ENCODE results near the gene ZNF41. TPM values are rescaled to one million over a fixed set of nuclear protein-coding genes. Genes with fewer than 3 reads are reported as not detected.

ZNF41 gene
- total RNA-seq, 1 donor from 2014 or later = 7.0 TPM

DNA sequence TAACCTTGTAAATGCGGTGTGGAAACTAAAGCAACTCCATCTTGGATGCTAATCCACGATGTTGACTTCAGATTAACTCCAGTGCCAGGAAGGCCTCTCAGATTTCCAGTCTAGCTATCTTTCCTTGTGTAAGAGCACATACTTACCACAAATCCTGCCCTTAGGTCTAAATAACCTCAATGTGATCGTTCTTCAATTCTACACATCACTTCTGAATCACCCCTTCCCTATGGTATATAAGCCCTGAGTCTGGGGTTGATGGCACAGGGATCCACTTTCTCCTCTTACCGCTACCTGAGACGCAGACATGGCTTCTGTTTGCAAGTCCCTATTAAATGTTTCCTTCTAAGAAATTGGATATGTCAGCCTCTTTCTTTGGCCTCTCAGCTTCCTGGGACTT, 17.5 kb upstream of the ZNF41 start:
- Histone ChIP-seq H3K4me1 (ENCODE audit: insufficient read depth, low read length) (peaks cover 5% of the 10 kb centered on the region), H3K4me2 (ENCODE audit: low read length) (no peak overlapping the region), H3K36me3 (ENCODE audit: insufficient read depth, low read length) (no peaks in the 10 kb centered on the region), H3K27me3 (ENCODE audit: insufficient read depth, low read length) (no peaks in the 10 kb centered on the region), H2AFZ (ENCODE audit: low read depth, low read length) (no peak overlapping the region), H3K9ac (ENCODE audit: low read length) (no peak overlapping the region), H3K9me3 (ENCODE audit: insufficient read depth, low read depth, low read length) (no peaks in the 10 kb centered on the region), H4K20me1 (ENCODE audit: insufficient read depth, low read length) (no peaks in the 10 kb centered on the region), H3K79me2 (ENCODE audit: insufficient read depth, low read length) (no peaks in the 10 kb centered on the region), H3K27ac (ENCODE audit: low read depth, low read length) (no peak overlapping the region), H3K4me3 (ENCODE audit: insufficient read depth, low read depth, low read length) (no peak overlapping the region)
- Mint-ChIP-seq H3K27ac (ENCODE audit: unreplicated experiment) (no peak overlapping the region), H3K27me3 (ENCODE audit: low read depth, unreplicated experiment) (no peaks in the 10 kb centered on the region), H3K9me3 (ENCODE audit: unreplicated experiment) (no peaks in the 10 kb centered on the region), H3K4me1 (ENCODE audit: low read depth, unreplicated experiment) (peaks cover 15% of the 10 kb centered on the region), H3K36me3 (ENCODE audit: low read depth, unreplicated experiment) (no peaks in the 10 kb centered on the region), H3K4me3 (ENCODE audit: unreplicated experiment) (no peak overlapping the region)
- FAIRE-seq (peak; percentile 96), DNase-seq (ENCODE audit: low read depth) (no peak)
- no peak for TF ChIP-seq EZH2 (IDR thresholded peaks at IDR 0.05; ENCODE audit: insufficient read depth, low read length)
- TF ChIP-seq, protein P1, sequence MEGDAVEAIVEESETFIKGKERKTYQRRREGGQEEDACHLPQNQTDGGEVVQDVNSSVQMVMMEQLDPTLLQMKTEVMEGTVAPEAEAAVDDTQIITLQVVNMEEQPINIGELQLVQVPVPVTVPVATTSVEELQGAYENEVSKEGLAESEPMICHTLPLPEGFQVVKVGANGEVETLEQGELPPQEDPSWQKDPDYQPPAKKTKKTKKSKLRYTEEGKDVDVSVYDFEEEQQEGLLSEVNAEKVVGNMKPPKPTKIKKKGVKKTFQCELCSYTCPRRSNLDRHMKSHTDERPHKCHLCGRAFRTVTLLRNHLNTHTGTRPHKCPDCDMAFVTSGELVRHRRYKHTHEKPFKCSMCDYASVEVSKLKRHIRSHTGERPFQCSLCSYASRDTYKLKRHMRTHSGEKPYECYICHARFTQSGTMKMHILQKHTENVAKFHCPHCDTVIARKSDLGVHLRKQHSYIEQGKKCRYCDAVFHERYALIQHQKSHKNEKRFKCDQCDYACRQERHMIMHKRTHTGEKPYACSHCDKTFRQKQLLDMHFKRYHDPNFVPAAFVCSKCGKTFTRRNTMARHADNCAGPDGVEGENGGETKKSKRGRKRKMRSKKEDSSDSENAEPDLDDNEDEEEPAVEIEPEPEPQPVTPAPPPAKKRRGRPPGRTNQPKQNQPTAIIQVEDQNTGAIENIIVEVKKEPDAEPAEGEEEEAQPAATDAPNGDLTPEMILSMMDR (IDR thresholded peaks at IDR 0.05; ENCODE audit: insufficient read depth, low read depth, low read length) = no peak

DNA sequence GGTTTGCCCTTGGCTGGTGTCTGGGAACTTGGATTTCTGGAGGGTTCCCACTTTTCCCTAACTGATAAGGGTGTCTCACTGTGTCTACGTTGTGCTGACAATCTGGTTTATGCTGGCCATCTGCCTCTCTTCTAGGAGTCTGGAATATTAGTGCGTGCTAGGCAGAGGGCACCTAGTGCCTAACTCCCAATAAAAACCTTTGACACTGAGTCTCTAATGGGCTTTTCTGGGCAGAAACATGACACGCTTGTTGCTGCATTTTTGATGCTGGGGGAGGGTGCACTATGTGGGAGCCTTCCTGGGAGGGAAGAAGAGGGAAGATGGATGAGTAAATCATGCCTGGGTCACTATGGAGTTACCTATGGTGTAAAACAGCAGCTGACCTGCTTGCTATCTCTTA, 16.3 kb upstream of the ZNF41 start:
- Histone ChIP-seq H3K36me3 (ENCODE audit: insufficient read depth, low read length) (no peaks in the 10 kb centered on the region), H3K79me2 (ENCODE audit: insufficient read depth, low read length) (no peaks in the 10 kb centered on the region), H3K9me3 (ENCODE audit: insufficient read depth, low read depth, low read length) (no peaks in the 10 kb centered on the region), H3K4me2 (ENCODE audit: low read length) (no peak overlapping the region), H4K20me1 (ENCODE audit: insufficient read depth, low read length) (no peaks in the 10 kb centered on the region), H3K4me3 (ENCODE audit: insufficient read depth, low read depth, low read length) (no peak overlapping the region), H3K9ac (ENCODE audit: low read length) (no peak overlapping the region), H3K27ac (ENCODE audit: low read depth, low read length) (no peak overlapping the region), H3K4me1 (ENCODE audit: insufficient read depth, low read length) (peaks cover 5% of the 10 kb centered on the region), H3K27me3 (ENCODE audit: insufficient read depth, low read length) (no peaks in the 10 kb centered on the region), H2AFZ (ENCODE audit: low read depth, low read length) (no peak overlapping the region)
- no peak for FAIRE-seq
- Mint-ChIP-seq H3K27ac (ENCODE audit: unreplicated experiment) (no peak overlapping the region), H3K36me3 (ENCODE audit: low read depth, unreplicated experiment) (no peaks in the 10 kb centered on the region), H3K4me3 (ENCODE audit: unreplicated experiment) (no peak overlapping the region), H3K27me3 (ENCODE audit: low read depth, unreplicated experiment) (no peaks in the 10 kb centered on the region), H3K4me1 (ENCODE audit: low read depth, unreplicated experiment) (peaks cover 15% of the 10 kb centered on the region), H3K9me3 (ENCODE audit: unreplicated experiment) (no peaks in the 10 kb centered on the region)
- DNase-seq (ENCODE audit: low read depth) = no peak
- TF ChIP-seq EZH2 (IDR thresholded peaks at IDR 0.05; ENCODE audit: insufficient read depth, low read length) = no peak
- TF ChIP-seq, protein P1 (IDR thresholded peaks at IDR 0.05; ENCODE audit: insufficient read depth, low read depth, low read length) = no peak

DNA sequence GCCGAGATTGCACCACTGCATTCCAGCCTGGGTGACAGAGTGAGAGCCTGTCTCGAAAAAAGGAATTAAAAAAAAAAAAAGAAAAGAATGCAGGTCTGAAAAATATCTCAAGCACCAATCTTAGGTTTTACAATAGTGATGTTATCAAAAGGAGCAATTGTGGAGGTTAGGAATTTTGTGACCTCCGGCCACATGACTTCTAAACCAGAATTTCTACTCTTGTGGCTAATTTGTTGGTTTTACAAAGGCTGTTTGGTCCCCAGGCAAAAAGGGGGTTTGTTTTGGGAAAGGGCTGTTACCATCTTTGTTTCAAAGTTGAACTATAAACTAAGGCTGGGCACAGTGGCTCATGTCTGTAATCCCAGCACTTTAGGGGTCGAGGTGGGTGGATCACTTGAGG, 15.4 kb upstream of the ZNF41 start:
- no peaks in the 10 kb centered on the region for H3K27me3 ChIP-seq (ENCODE audit: insufficient read depth, low read length)
- Mint-ChIP-seq H3K9me3 (ENCODE audit: unreplicated experiment) (no peaks in the 10 kb centered on the region), H3K4me3 (ENCODE audit: unreplicated experiment) (no peak overlapping the region), H3K27me3 (ENCODE audit: low read depth, unreplicated experiment) (no peaks in the 10 kb centered on the region), H3K36me3 (ENCODE audit: low read depth, unreplicated experiment) (no peaks in the 10 kb centered on the region), H3K27ac (ENCODE audit: unreplicated experiment) (no peak overlapping the region), H3K4me1 (ENCODE audit: low read depth, unreplicated experiment) (peaks cover 15% of the 10 kb centered on the region)
- no peaks in the 10 kb centered on the region for H4K20me1 ChIP-seq (ENCODE audit: insufficient read depth, low read length)
- H3K36me3 ChIP-seq (ENCODE audit: insufficient read depth, low read length) = no peaks in the 10 kb centered on the region
- H3K9me3 ChIP-seq (ENCODE audit: insufficient read depth, low read depth, low read length) = no peaks in the 10 kb centered on the region
- no peak for DNase-seq (ENCODE audit: low read depth)
- H3K9ac ChIP-seq (ENCODE audit: low read length) = no peak overlapping the region
- H3K4me3 ChIP-seq (ENCODE audit: insufficient read depth, low read depth, low read length) = no peak overlapping the region
- H3K79me2 ChIP-seq (ENCODE audit: insufficient read depth, low read length) = no peaks in the 10 kb centered on the region
- no peak overlapping the region for H3K27ac ChIP-seq (ENCODE audit: low read depth, low read length)
- no peak overlapping the region for H3K4me2 ChIP-seq (ENCODE audit: low read length)
- peaks cover 5% of the 10 kb centered on the region for H3K4me1 ChIP-seq (ENCODE audit: insufficient read depth, low read length)
- TF ChIP-seq EZH2 (IDR thresholded peaks at IDR 0.05; ENCODE audit: insufficient read depth, low read length) = no peak
- TF ChIP-seq, protein P1 (IDR thresholded peaks at IDR 0.05; ENCODE audit: insufficient read depth, low read depth, low read length) = no peak
- FAIRE-seq = no peak
- no peak overlapping the region for H2AFZ ChIP-seq (ENCODE audit: low read depth, low read length)

All from astrocyte (in vitro differentiated cells and primary cell).